ENCODE data around the gene APOC4.

- TF ChIP-seq MAX (IDR thresholded peaks at IDR 0.05) (no peak), SP1 (IDR thresholded peaks at IDR 0.05) (no peak), TAF1 (conservative IDR thresholded peaks at IDR 0.05) (no peak), RAD21 (IDR thresholded peaks at IDR 0.05) (no peak)
- TF ChIP-seq, protein P1, sequence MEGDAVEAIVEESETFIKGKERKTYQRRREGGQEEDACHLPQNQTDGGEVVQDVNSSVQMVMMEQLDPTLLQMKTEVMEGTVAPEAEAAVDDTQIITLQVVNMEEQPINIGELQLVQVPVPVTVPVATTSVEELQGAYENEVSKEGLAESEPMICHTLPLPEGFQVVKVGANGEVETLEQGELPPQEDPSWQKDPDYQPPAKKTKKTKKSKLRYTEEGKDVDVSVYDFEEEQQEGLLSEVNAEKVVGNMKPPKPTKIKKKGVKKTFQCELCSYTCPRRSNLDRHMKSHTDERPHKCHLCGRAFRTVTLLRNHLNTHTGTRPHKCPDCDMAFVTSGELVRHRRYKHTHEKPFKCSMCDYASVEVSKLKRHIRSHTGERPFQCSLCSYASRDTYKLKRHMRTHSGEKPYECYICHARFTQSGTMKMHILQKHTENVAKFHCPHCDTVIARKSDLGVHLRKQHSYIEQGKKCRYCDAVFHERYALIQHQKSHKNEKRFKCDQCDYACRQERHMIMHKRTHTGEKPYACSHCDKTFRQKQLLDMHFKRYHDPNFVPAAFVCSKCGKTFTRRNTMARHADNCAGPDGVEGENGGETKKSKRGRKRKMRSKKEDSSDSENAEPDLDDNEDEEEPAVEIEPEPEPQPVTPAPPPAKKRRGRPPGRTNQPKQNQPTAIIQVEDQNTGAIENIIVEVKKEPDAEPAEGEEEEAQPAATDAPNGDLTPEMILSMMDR (IDR thresholded peaks at IDR 0.05; ENCODE audit: low read depth, low read length, missing input control) = no peak
- TF ChIP-seq, protein P2, sequence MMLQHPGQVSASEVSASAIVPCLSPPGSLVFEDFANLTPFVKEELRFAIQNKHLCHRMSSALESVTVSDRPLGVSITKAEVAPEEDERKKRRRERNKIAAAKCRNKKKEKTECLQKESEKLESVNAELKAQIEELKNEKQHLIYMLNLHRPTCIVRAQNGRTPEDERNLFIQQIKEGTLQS (IDR thresholded peaks at IDR 0.05) = no peak
Measured at GRCh38 chr19:44955505-44956439, 13.7 kb downstream of the APOC4 start.

Data from liver (tissue), 3 donors.